HG02973 (cell line): ENCODE results near the gene ACOX3.

Experiments
- ATAC-seq: cut with Tn5 transposase; IDR thresholded peaks from one replicate; pipeline ENCODE4 v1.9.1; 2021; ENCODE audit warnings: moderate library complexity; ENCODE audit not compliant: unreplicated experiment

ACOX3 gene

GRCh38 chr4:8325291-8325973 lies 115.1 kb downstream of the ACOX3 start:
- no peak for ATAC-seq

GRCh38 chr4:8324640-8325239 lies 115.8 kb downstream of the ACOX3 start:
- no peak for ATAC-seq

- ATAC-seq, result no peak
These were observed 116.5 kb downstream of the ACOX3 start for GRCh38 chr4:8323947-8324555.

- ATAC-seq, result no peak
These were observed 117.5 kb downstream of the ACOX3 start for GRCh38 chr4:8322794-8323704.

- ATAC-seq, result no peak
These were observed 118.8 kb downstream of the ACOX3 start for GRCh38 chr4:8321771-8322170.

- no peak for ATAC-seq
These were observed 119.3 kb downstream of the ACOX3 start for GRCh38 chr4:8321220-8321619.

- no peak for ATAC-seq
These were observed 120.2 kb downstream of the ACOX3 start for GRCh38 chr4:8320386-8320750.

- ATAC-seq, result no peak
These were observed 120.7 kb downstream of the ACOX3 start for GRCh38 chr4:8319731-8320385.

GRCh38 chr4:8319061-8319460 lies 121.5 kb downstream of the ACOX3 start:
- ATAC-seq, result no peak

- ATAC-seq, result no peak
These were observed 122.0 kb downstream of the ACOX3 start for GRCh38 chr4:8318509-8318908.

- ATAC-seq, result no peak
These were observed 123.0 kb downstream of the ACOX3 start for GRCh38 chr4:8317474-8317873.

- ATAC-seq, result no peak
These were observed 123.6 kb downstream of the ACOX3 start for GRCh38 chr4:8316911-8317351.
